Uterus (tissue), 2 donors: ENCODE results near the gene TNRC6C.

ENCODE experiments used
- POLR2A ChIP-seq, 2 donors: fragments of 450-650 bp; IDR thresholded peaks; one replicate each; pipeline ENCODE4 v1.6.1; 2016; ENCODE audit warnings: antibody characterized with exemption in 2 of 2, mild to moderate bottlenecking in 1 of 2, moderate library complexity in 1 of 2
- TF ChIP-seq, protein P1 (sequence below), 4 experiments: fragments of 200-600 bp in 2 of 4; fragments of 450-650 bp in 2 of 4; sonication (generic) in 2 of 4; IDR thresholded peaks; one replicate each; pipeline ENCODE4 v1.5.1; 2016 to 2019; ENCODE audit warnings: antibody characterized with exemption in 4 of 4, mild to moderate bottlenecking in 2 of 4, moderate library complexity in 1 of 4

GRCh38 chr17:78058001-78058400 is 99.5 kb downstream of the TNRC6C start:
- TF ChIP-seq, protein P1, sequence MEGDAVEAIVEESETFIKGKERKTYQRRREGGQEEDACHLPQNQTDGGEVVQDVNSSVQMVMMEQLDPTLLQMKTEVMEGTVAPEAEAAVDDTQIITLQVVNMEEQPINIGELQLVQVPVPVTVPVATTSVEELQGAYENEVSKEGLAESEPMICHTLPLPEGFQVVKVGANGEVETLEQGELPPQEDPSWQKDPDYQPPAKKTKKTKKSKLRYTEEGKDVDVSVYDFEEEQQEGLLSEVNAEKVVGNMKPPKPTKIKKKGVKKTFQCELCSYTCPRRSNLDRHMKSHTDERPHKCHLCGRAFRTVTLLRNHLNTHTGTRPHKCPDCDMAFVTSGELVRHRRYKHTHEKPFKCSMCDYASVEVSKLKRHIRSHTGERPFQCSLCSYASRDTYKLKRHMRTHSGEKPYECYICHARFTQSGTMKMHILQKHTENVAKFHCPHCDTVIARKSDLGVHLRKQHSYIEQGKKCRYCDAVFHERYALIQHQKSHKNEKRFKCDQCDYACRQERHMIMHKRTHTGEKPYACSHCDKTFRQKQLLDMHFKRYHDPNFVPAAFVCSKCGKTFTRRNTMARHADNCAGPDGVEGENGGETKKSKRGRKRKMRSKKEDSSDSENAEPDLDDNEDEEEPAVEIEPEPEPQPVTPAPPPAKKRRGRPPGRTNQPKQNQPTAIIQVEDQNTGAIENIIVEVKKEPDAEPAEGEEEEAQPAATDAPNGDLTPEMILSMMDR (IDR thresholded peaks at IDR 0.05), result no peak
- TF ChIP-seq POLR2A (IDR thresholded peaks at IDR 0.05), result no peak
